Measurements from ENCODE around the gene ECSIT. TPM values are rescaled to one million over a fixed set of nuclear protein-coding genes. Genes with fewer than 3 reads are reported as not detected.

The ECSIT gene
- total and polyA plus RNA-seq, 2 experiments from 2014 or later: 36.6 to 66.5 TPM

- H3K4me3 ChIP-seq: peak overlapping the region; percentile 61
Measured at GRCh38 chr19:11479090-11479897, 49.6 kb downstream of the ECSIT start.

More at GRCh38 chr19:11479090-11479897, 49.6 kb downstream of the ECSIT start:
- ATAC-seq: peak; percentile 19
- peaks cover 7% of the 10 kb centered on the region; the same call in 2 of the 3 replicates for H3K9me3 Mint-ChIP-seq
- H3K27ac Mint-ChIP-seq: no peak overlapping the region
- peaks cover 16% of the 10 kb centered on the region for H3F3A ChIP-seq (replicated peaks; ENCODE audit: low read depth)
- no peaks in the 10 kb centered on the region for H3K36me3 ChIP-seq (ENCODE audit: insufficient read depth)
- no peak overlapping the region for H3K27ac ChIP-seq (ENCODE audit: low read depth)
- no peaks in the 10 kb centered on the region for H3K79me2 ChIP-seq (replicated peaks; ENCODE audit: insufficient read depth)
- peak; percentile 91 for DNase-seq (ENCODE audit: low spot score)
- H3K4me1 ChIP-seq (ENCODE audit: insufficient read depth): peaks cover 8% of the 10 kb centered on the region
- peak overlapping the region; percentile 60 for H3K4me3 Mint-ChIP-seq
- H3K27me3 ChIP-seq (ENCODE audit: insufficient read depth): peaks cover 34% of the 10 kb centered on the region
- H4K20me1 ChIP-seq (replicated peaks; ENCODE audit: insufficient read depth): no peaks in the 10 kb centered on the region
- peaks cover 47% of the 10 kb centered on the region for H3K27me3 Mint-ChIP-seq (ENCODE audit: insufficient read depth, low read depth, poor library complexity)
- peak overlapping the region; percentile 77 for H3K4me2 ChIP-seq
- H2AFZ ChIP-seq: peak overlapping the region; percentile 93
- H3K36me3 Mint-ChIP-seq (ENCODE audit: low read depth): no peaks in the 10 kb centered on the region; the same call in 2 of the 3 replicates
- TF ChIP-seq STAT1 (IDR thresholded peaks at IDR 0.05; ENCODE audit: unreplicated experiment) (no peak), NANOG (IDR thresholded peaks at IDR 0.05; ENCODE audit: borderline replicate concordance) (no peak), ZNF114 (CRISPR knock-in tag; IDR thresholded peaks at IDR 0.05) (no peak), POLR2AphosphoS5 (IDR thresholded peaks at IDR 0.05; ENCODE audit: low read depth) (no peak), ZNF331 (CRISPR knock-in tag; IDR thresholded peaks at IDR 0.05; ENCODE audit: low read depth) (no peak), EZH2phosphoT487 (IDR thresholded peaks at IDR 0.05; ENCODE audit: unreplicated experiment) (no peak), CREB1 (CRISPR knock-in tag; IDR thresholded peaks at IDR 0.05; ENCODE audit: low read depth) (peak; percentile 68), CTCF (conservative IDR thresholded peaks at IDR 0.05; ENCODE audit: low read depth in 2 of 2) (no peak), EZH2 (IDR thresholded peaks at IDR 0.05; ENCODE audit: low read depth, unreplicated experiment) (no peak), ETS1 (IDR thresholded peaks at IDR 0.05) (no peak)
- TF ChIP-seq, protein P1, sequence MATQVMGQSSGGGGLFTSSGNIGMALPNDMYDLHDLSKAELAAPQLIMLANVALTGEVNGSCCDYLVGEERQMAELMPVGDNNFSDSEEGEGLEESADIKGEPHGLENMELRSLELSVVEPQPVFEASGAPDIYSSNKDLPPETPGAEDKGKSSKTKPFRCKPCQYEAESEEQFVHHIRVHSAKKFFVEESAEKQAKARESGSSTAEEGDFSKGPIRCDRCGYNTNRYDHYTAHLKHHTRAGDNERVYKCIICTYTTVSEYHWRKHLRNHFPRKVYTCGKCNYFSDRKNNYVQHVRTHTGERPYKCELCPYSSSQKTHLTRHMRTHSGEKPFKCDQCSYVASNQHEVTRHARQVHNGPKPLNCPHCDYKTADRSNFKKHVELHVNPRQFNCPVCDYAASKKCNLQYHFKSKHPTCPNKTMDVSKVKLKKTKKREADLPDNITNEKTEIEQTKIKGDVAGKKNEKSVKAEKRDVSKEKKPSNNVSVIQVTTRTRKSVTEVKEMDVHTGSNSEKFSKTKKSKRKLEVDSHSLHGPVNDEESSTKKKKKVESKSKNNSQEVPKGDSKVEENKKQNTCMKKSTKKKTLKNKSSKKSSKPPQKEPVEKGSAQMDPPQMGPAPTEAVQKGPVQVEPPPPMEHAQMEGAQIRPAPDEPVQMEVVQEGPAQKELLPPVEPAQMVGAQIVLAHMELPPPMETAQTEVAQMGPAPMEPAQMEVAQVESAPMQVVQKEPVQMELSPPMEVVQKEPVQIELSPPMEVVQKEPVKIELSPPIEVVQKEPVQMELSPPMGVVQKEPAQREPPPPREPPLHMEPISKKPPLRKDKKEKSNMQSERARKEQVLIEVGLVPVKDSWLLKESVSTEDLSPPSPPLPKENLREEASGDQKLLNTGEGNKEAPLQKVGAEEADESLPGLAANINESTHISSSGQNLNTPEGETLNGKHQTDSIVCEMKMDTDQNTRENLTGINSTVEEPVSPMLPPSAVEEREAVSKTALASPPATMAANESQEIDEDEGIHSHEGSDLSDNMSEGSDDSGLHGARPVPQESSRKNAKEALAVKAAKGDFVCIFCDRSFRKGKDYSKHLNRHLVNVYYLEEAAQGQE (IDR thresholded peaks at IDR 0.05; ENCODE audit: unreplicated experiment): peak; percentile 84
- TF ChIP-seq, protein P2, sequence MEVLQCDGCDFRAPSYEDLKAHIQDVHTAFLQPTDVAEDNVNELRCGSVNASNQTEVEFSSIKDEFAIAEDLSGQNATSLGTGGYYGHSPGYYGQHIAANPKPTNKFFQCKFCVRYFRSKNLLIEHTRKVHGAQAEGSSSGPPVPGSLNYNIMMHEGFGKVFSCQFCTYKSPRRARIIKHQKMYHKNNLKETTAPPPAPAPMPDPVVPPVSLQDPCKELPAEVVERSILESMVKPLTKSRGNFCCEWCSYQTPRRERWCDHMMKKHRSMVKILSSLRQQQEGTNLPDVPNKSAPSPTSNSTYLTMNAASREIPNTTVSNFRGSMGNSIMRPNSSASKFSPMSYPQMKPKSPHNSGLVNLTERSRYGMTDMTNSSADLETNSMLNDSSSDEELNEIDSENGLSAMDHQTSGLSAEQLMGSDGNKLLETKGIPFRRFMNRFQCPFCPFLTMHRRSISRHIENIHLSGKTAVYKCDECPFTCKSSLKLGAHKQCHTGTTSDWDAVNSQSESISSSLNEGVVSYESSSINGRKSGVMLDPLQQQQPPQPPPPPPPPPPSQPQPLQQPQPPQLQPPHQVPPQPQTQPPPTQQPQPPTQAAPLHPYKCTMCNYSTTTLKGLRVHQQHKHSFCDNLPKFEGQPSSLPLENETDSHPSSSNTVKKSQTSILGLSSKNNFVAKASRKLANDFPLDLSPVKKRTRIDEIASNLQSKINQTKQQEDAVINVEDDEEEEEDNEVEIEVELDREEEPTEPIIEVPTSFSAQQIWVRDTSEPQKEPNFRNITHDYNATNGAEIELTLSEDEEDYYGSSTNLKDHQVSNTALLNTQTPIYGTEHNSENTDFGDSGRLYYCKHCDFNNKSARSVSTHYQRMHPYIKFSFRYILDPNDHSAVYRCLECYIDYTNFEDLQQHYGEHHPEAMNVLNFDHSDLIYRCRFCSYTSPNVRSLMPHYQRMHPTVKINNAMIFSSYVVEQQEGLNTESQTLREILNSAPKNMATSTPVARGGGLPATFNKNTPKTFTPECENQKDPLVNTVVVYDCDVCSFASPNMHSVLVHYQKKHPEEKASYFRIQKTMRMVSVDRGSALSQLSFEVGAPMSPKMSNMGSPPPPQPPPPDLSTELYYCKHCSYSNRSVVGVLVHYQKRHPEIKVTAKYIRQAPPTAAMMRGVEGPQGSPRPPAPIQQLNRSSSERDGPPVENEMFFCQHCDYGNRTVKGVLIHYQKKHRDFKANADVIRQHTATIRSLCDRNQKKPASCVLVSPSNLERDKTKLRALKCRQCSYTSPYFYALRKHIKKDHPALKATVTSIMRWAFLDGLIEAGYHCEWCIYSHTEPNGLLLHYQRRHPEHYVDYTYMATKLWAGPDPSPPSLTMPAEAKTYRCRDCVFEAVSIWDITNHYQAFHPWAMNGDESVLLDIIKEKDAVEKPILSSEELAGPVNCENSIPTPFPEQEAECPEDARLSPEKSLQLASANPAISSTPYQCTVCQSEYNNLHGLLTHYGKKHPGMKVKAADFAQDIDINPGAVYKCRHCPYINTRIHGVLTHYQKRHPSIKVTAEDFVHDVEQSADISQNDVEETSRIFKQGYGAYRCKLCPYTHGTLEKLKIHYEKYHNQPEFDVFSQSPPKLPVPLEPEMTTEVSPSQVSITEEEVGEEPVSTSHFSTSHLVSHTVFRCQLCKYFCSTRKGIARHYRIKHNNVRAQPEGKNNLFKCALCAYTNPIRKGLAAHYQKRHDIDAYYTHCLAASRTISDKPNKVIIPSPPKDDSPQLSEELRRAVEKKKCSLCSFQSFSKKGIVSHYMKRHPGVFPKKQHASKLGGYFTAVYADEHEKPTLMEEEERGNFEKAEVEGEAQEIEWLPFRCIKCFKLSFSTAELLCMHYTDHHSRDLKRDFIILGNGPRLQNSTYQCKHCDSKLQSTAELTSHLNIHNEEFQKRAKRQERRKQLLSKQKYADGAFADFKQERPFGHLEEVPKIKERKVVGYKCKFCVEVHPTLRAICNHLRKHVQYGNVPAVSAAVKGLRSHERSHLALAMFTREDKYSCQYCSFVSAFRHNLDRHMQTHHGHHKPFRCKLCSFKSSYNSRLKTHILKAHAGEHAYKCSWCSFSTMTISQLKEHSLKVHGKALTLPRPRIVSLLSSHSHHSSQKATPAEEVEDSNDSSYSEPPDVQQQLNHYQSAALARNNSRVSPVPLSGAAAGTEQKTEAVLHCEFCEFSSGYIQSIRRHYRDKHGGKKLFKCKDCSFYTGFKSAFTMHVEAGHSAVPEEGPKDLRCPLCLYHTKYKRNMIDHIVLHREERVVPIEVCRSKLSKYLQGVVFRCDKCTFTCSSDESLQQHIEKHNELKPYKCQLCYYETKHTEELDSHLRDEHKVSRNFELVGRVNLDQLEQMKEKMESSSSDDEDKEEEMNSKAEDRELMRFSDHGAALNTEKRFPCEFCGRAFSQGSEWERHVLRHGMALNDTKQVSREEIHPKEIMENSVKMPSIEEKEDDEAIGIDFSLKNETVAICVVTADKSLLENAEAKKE (CRISPR knock-in tag; IDR thresholded peaks at IDR 0.05): no peak
- no peaks in the 10 kb centered on the region for H3K9me2 ChIP-seq (ENCODE audit: insufficient read depth)
- H3K4me1 Mint-ChIP-seq: peaks cover 6% of the 10 kb centered on the region

Measured in GM23338 (cell line).